Measurements from ENCODE around the gene BPIFB1. TPM values are rescaled to one million over a fixed set of nuclear protein-coding genes. Genes with fewer than 3 reads are reported as not detected.

Gene BPIFB1
- total and polyA plus RNA-seq, 9 donors, result 0.15 TPM; not detected in 8

- Histone ChIP-seq H3K36me3 (no peaks in the 10 kb centered on the region), H3K4me1 (ENCODE audit: insufficient read depth) (no peaks in the 10 kb centered on the region), H3K4me3 (no peak overlapping the region), H3K9me3 (no peaks in the 10 kb centered on the region), H3K27ac (no peak overlapping the region), H3K27me3 (no peaks in the 10 kb centered on the region)
- WGBS, 3 donors, result 73 to 83% (median 75%) methylated on average over 5 of the region's 5 CpGs
- no peak for TF ChIP-seq POLR2A (IDR thresholded peaks at IDR 0.05)
- TF ChIP-seq CTCF (IDR thresholded peaks at IDR 0.05), result no peak
- TF ChIP-seq EP300 (IDR thresholded peaks at IDR 0.05), result no peak
- intact Hi-C loops (cut with DNase I), result no loop called here
- DNase-seq, result no peak
Measured at GRCh38 chr20:33338467-33339258, 55.6 kb downstream of the BPIFB1 start.

GRCh38 chr20:33339515-33340058, 56.6 kb downstream of the BPIFB1 start:
- no peaks in the 10 kb centered on the region for H3K4me1 ChIP-seq (ENCODE audit: insufficient read depth)
- H3K27ac ChIP-seq, result no peak overlapping the region
- H3K36me3 ChIP-seq, result no peaks in the 10 kb centered on the region
- no peaks in the 10 kb centered on the region for H3K9me3 ChIP-seq
- no peak for DNase-seq
- no peak overlapping the region for H3K4me3 ChIP-seq
- TF ChIP-seq POLR2A (IDR thresholded peaks at IDR 0.05) (no peak), CTCF (IDR thresholded peaks at IDR 0.05) (no peak), EP300 (IDR thresholded peaks at IDR 0.05) (no peak)
- intact Hi-C loops (cut with DNase I), result no loop called here
- WGBS, 3 donors, result 68 to 76% (median 68%) methylated on average over 8 of the region's 8 CpGs
- H3K27me3 ChIP-seq, result no peaks in the 10 kb centered on the region

- intact Hi-C loops (cut with DNase I), result no loop called here
- no peaks in the 10 kb centered on the region for H3K27me3 ChIP-seq
- TF ChIP-seq EP300 (IDR thresholded peaks at IDR 0.05), result no peak
- no peak for DNase-seq
- no peaks in the 10 kb centered on the region for H3K9me3 ChIP-seq
- no peak overlapping the region for H3K27ac ChIP-seq
- H3K4me3 ChIP-seq, result no peak overlapping the region
- no peaks in the 10 kb centered on the region for H3K4me1 ChIP-seq (ENCODE audit: insufficient read depth)
- 91 to 95% (median 92%) methylated on average over 4 of the region's 4 CpGs for WGBS, 3 donors
- H3K36me3 ChIP-seq, result no peaks in the 10 kb centered on the region
Measured at GRCh38 chr20:33343521-33343920, 60.5 kb downstream of the BPIFB1 start.

- Histone ChIP-seq H3K4me1 (ENCODE audit: insufficient read depth) (no peaks in the 10 kb centered on the region), H3K9me3 (no peaks in the 10 kb centered on the region), H3K27me3 (no peaks in the 10 kb centered on the region), H3K27ac (no peak overlapping the region), H3K4me3 (no peak overlapping the region), H3K36me3 (no peaks in the 10 kb centered on the region)
- intact Hi-C loops (cut with DNase I), result no loop called here
- TF ChIP-seq CTCF (IDR thresholded peaks at IDR 0.05) (no peak), POLR2A (IDR thresholded peaks at IDR 0.05) (no peak), EP300 (IDR thresholded peaks at IDR 0.05) (no peak)
- DNase-seq, result no peak
- 46 to 59% (median 49%) methylated on average over 9 of the region's 9 CpGs for WGBS, 3 donors
Measured at GRCh38 chr20:33345342-33345741, 62.3 kb downstream of the BPIFB1 start.

Data from ovary (tissue), 9 donors.